Stomach (tissue), 4 donors: ENCODE results near the gene COL1A1.

ENCODE experiments used
- CTCF ChIP-seq, 7 experiments: fragments of 450-650 bp in 4 of 7; fragments of 200-600 bp in 3 of 7; sonication (generic) in 3 of 7; IDR thresholded peaks; one replicate each; pipeline ENCODE4 v1.5.1; 2016 to 2019; ENCODE audit warnings: antibody characterized with exemption in 7 of 7, control low read depth in 2 of 7, mild to moderate bottlenecking in 1 of 7
- EP300 ChIP-seq: sonication (generic); formaldehyde crosslinking; IDR thresholded peaks from one replicate; pipeline ENCODE4 v1.6.1; 2017; ENCODE audit warnings: antibody characterized with exemption

- TF ChIP-seq CTCF (IDR thresholded peaks at IDR 0.05) (no peak), EP300 (no peak)
Measured at GRCh38 chr17:50182783-50183420, 18.5 kb downstream of the COL1A1 start.
